H1 (cell line): ENCODE results near the gene SEMA4D. TPM values are rescaled to one million over a fixed set of nuclear protein-coding genes. Genes with fewer than 3 reads are reported as not detected.

Experiments
- CHD7 ChIP-seq: fragments of 300-600 bp; sonication (generic); IDR thresholded peaks from 2 replicates; pipeline ENCODE4 v1.7.1; 2012; ENCODE audit warnings: low read length, moderate library complexity, mild to moderate bottlenecking, inconsistent platforms; ENCODE audit not compliant: insufficient replicate concordance
- polyA plus RNA-seq, 7 experiments: library from polyadenylated mRNA; depleted of rRNA in 3 of 7; stranded (reverse) in 5 of 7; unstranded in 2 of 7; fragments of >200 nt in 5 of 7; fragments of 200-250 nt in 2 of 7; gene quantifications; 1 replicate in 5 of 7; 2 replicates in 1 of 7; 4 replicates in 1 of 7; pipeline versions ENCODE4 v1.2.1 to v1.2.3, GENCODE V29; 2011 to 2013; ENCODE audit warnings: missing spikeins in 2 of 7, mixed read lengths in 2 of 7
- total RNA-seq: library from RNA; stranded (reverse); fragmentation: NEBNext Ultra II Directional; extraction: Animal tissue kit (Norgen Biotek cat#: 25700); gene quantifications from 2 replicates; pipeline ENCODE4 v1.2.1, GENCODE V29; 2021

Gene SEMA4D
- total and polyA plus RNA-seq, 2 of the 8 experiments (the other 6 are each of a cell fraction or from before 2014, with no cell fraction given): 21.0 to 70.4 TPM

- peak; percentile 50 for TF ChIP-seq CHD7
Measured at GRCh38 chr9:89319015-89319905, 178.7 kb downstream of the SEMA4D start (continued).
